Neural progenitor cell (in vitro differentiated cells): ENCODE data around the gene GLP1R. TPM values are rescaled to one million over a fixed set of nuclear protein-coding genes. Genes with fewer than 3 reads are reported as not detected.

Source experiments
- DNase-seq: peaks from one replicate; pipeline ENCODE4 v3.0.0-alpha.2; 2016; ENCODE audit warnings: low spot score
- H2AFZ ChIP-seq: fragments of 200-600 bp; sonication (generic); replicated peaks from 2 replicates; pipeline ENCODE4 v1.6.1; 2016; ENCODE audit warnings: antibody characterized with exemption
- H3F3A ChIP-seq: fragments of 200-600 bp; sonication (generic); 2 replicates; pipeline ENCODE4 v1.6.1; 2016; ENCODE audit warnings: antibody characterized with exemption, low read depth
- H3K27ac ChIP-seq: fragments of 200-600 bp; sonication (generic); 2 replicates; pipeline ENCODE4 v1.5.1; 2016; ENCODE audit warnings: mild to moderate bottlenecking
- H3K27me3 ChIP-seq: fragments of 200-600 bp; sonication (generic); 2 replicates; pipeline ENCODE4 v1.6.1; 2016; ENCODE audit warnings: mild to moderate bottlenecking, moderate library complexity
- H3K36me3 ChIP-seq: fragments of 200-600 bp; sonication (generic); 2 replicates; pipeline ENCODE4 v1.5.1; 2016
- H3K4me1 ChIP-seq: fragments of 200-600 bp; sonication (generic); 2 replicates; pipeline ENCODE4 v1.6.1; 2016; ENCODE audit warnings: mixed run types
- H3K4me2 ChIP-seq: fragments of 200-600 bp; sonication (generic); 2 replicates; pipeline ENCODE4 v1.6.1; 2016
- H3K4me3 ChIP-seq: fragments of 200-600 bp; sonication (generic); 2 replicates; pipeline ENCODE4 v1.5.1; 2016
- H3K79me2 ChIP-seq: fragments of 200-600 bp; sonication (generic); 2 replicates; pipeline ENCODE4 v1.6.1; 2016; ENCODE audit warnings: low read depth
- H3K9ac ChIP-seq: fragments of 200-600 bp; sonication (generic); 2 replicates; pipeline ENCODE4 v1.6.1; 2016
- H3K9me3 ChIP-seq: fragments of 200-600 bp; sonication (generic); 2 replicates; pipeline ENCODE4 v1.5.1; 2016; ENCODE audit warnings: low read depth
- H4K20me1 ChIP-seq: fragments of 200-600 bp; sonication (generic); 2 replicates; pipeline ENCODE4 v1.6.1; 2016; ENCODE audit warnings: low read depth
- H3K27ac Mint-ChIP-seq: 3 replicates; pipeline ENCODE4 v1.8.0; 2021; ENCODE audit warnings: mixed read lengths
- H3K27me3 Mint-ChIP-seq: 2 replicates; pipeline ENCODE4 v1.8.0; 2022; ENCODE audit warnings: low read depth, mild to moderate bottlenecking, inconsistent platforms, moderate library complexity, mixed read lengths; ENCODE audit not compliant: insufficient read depth
- H3K36me3 Mint-ChIP-seq: 3 replicates; pipeline ENCODE4 v1.8.0; 2021; ENCODE audit warnings: mixed read lengths
- H3K4me1 Mint-ChIP-seq: 3 replicates; pipeline ENCODE4 v1.8.0; 2021; ENCODE audit warnings: mixed read lengths
- H3K4me3 Mint-ChIP-seq: 3 replicates; pipeline ENCODE4 v1.8.0; 2021; ENCODE audit warnings: mild to moderate bottlenecking, moderate library complexity, mixed read lengths
- H3K9me3 Mint-ChIP-seq: 3 replicates; pipeline ENCODE4 v1.8.0; 2020; ENCODE audit warnings: mixed read lengths
- EZH2 ChIP-seq: fragments of 200-600 bp; sonication (generic); IDR thresholded peaks from 2 replicates; pipeline ENCODE4 v1.6.1; 2017; ENCODE audit warnings: antibody characterized with exemption, mild to moderate bottlenecking, moderate library complexity
- EZH2phosphoT487 ChIP-seq: fragments of 200-600 bp; sonication (generic); IDR thresholded peaks from 2 replicates; pipeline ENCODE4 v1.6.1; 2017; ENCODE audit warnings: antibody characterized with exemption
- total RNA-seq: library from RNA; depleted of rRNA; stranded (reverse); fragments of >200 nt; gene quantifications from 2 replicates; pipeline ENCODE4 v1.2.3, GENCODE V29; 2015; ENCODE audit warnings: low replicate concordance
- TF ChIP-seq, protein P1 (sequence below): fragments of 200-600 bp; sonication (generic); IDR thresholded peaks from 2 replicates; pipeline ENCODE4 v1.5.1; 2017; ENCODE audit warnings: antibody characterized with exemption, mild to moderate bottlenecking

GLP1R gene
- total RNA-seq, 1 donor from 2014 or later, result 0.82 TPM

DNA sequence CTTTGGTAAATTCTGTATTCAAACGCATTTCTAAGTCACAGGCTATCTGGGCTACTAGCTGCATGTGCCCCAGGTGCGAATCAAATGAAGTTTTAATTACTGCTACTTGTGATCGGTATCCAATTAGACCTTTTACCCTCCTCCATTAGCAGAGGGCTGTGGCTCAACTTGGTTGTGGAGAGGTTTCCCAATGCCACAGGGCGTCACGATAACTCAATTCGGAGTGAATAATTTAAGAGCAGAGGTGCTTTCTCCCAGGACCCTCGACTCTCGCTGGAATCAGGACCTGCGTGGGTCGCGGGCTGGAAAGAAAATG, 65.8 kb downstream of the GLP1R start:
- H3K4me1 Mint-ChIP-seq, result peaks cover 12% of the 10 kb centered on the region

DNA sequence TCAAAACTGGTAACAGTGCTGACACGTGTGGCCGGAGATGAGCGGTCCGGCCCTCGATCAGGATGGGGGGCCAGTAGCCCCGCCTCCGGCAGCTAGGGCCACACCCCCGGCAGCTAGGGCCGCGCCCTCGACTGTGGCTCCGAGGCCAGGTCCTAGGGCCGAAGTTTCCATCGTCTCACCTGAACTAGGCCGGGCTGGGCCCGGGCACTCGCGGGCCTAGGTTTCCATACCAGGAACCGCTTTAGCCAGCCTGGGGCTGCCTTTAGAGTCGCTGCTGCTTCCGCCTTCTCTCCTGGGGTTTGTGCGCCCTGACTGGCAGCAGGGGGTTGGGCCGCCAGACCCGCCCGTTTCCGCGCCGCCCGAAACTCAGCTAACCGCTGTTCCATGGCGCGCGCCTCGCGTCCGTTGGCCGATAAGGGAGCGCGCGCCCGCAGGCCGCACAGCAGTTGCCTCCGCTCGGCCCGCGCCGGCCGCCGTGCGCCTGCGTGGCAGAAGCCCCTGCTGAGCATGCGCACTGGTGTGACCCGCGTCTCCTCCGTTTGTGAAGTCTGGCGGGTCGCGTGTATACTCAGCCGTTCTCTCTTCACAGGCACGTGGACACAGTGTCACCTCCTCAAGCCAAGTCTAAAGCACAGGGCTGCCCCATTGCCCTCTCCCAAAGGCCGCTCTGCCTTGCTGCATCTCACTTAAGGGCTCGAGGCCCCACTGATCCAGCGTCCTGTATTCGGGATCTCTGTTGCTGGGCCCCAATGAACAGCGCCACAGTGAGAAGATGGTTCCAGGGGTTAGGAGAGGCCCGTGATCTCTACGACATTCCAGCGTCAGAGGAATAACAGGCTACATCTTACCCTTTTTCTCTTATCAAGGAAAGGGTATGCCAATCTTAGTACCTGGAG, 66.4 kb downstream of the GLP1R start, which contains the start of gene SAYSD1:
Gene SAYSD1 (minus strand): TSS at position 483 of the 896 bp plus-strand sequence. CDS start 97 bp downstream, at position 386.
- Histone ChIP-seq H3F3A (no peaks in the 10 kb centered on the region), H3K9ac (no peak within 1 kb of the TSS), H3K79me2 (peaks cover 4% of the 10 kb centered on the region), H3K27ac (no peak within 1 kb of the TSS), H4K20me1 (no peaks in the 10 kb centered on the region), H3K4me3 (peak within 1 kb of the TSS; percentile 60), H3K27me3 (peaks cover 7% of the 10 kb centered on the region), H3K4me2 (peak within 1 kb of the TSS; percentile 91), H3K9me3 (no peaks in the 10 kb centered on the region), H2AFZ (peak within 1 kb of the TSS; percentile 94), H3K4me1 (peaks cover 12% of the 10 kb centered on the region), H3K36me3 (no peaks in the 10 kb centered on the region)
- no peaks in the 10 kb centered on the region for H3K9me3 Mint-ChIP-seq
- peaks cover 12% of the 10 kb centered on the region for H3K4me1 Mint-ChIP-seq
- peak; percentile 99 for DNase-seq
- H3K27me3 Mint-ChIP-seq, result no peaks in the 10 kb centered on the region
- peak within 1 kb of the TSS; percentile 88 for H3K4me3 Mint-ChIP-seq
- H3K27ac Mint-ChIP-seq, result no peak within 1 kb of the TSS
- H3K36me3 Mint-ChIP-seq, result no peaks in the 10 kb centered on the region
- TF ChIP-seq, protein P1, sequence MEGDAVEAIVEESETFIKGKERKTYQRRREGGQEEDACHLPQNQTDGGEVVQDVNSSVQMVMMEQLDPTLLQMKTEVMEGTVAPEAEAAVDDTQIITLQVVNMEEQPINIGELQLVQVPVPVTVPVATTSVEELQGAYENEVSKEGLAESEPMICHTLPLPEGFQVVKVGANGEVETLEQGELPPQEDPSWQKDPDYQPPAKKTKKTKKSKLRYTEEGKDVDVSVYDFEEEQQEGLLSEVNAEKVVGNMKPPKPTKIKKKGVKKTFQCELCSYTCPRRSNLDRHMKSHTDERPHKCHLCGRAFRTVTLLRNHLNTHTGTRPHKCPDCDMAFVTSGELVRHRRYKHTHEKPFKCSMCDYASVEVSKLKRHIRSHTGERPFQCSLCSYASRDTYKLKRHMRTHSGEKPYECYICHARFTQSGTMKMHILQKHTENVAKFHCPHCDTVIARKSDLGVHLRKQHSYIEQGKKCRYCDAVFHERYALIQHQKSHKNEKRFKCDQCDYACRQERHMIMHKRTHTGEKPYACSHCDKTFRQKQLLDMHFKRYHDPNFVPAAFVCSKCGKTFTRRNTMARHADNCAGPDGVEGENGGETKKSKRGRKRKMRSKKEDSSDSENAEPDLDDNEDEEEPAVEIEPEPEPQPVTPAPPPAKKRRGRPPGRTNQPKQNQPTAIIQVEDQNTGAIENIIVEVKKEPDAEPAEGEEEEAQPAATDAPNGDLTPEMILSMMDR, result no peak
- TF ChIP-seq EZH2phosphoT487 (no peak), EZH2 (no peak)

More for the DNA sequence above, 65.8 kb downstream of the GLP1R start:
- H3K27ac ChIP-seq, result no peak overlapping the region
- no peaks in the 10 kb centered on the region for H3K9me3 Mint-ChIP-seq
- H3K27ac Mint-ChIP-seq, result no peak overlapping the region
- H4K20me1 ChIP-seq, result no peaks in the 10 kb centered on the region
- H3K4me1 ChIP-seq, result peaks cover 12% of the 10 kb centered on the region
- H3K36me3 ChIP-seq, result no peaks in the 10 kb centered on the region
- no peak for DNase-seq
- no peak overlapping the region for H3K9ac ChIP-seq
- peak overlapping the region; percentile 94 for H2AFZ ChIP-seq
- H3K4me2 ChIP-seq, result peak overlapping the region; percentile 91
- no peaks in the 10 kb centered on the region for H3F3A ChIP-seq
- no peak for TF ChIP-seq EZH2phosphoT487
- TF ChIP-seq, protein P1, result no peak
- H3K27me3 ChIP-seq, result peaks cover 7% of the 10 kb centered on the region
- H3K4me3 ChIP-seq, result peak overlapping the region; percentile 60
- H3K79me2 ChIP-seq, result peaks cover 4% of the 10 kb centered on the region
- no peaks in the 10 kb centered on the region for H3K27me3 Mint-ChIP-seq
- H3K4me3 Mint-ChIP-seq, result peak overlapping the region; percentile 88
- H3K36me3 Mint-ChIP-seq, result no peaks in the 10 kb centered on the region
- no peaks in the 10 kb centered on the region for H3K9me3 ChIP-seq

DNA sequence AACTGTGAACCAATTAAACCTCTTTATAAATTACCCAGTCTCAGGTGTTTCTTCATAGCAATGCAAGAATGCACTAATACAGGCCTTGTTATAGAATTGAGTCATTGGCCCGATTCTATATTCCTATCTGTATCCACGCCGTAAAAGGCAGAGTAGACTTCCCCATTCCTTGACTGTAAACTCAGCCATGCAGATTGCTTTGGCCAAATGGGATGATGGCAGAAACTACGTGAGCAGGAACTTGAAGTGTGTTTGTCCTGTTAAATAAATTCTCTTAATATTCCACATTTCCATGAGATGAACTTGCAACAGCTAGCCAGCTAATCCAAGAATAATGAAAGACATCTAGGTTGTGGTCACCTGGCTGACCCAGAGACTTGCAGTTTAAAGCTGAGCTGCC, 70.3 kb downstream of the GLP1R start:
- no peaks in the 10 kb centered on the region for H3F3A ChIP-seq
- no peaks in the 10 kb centered on the region for H3K79me2 ChIP-seq
- no peak overlapping the region for H3K9ac ChIP-seq
- H3K27ac ChIP-seq, result no peak overlapping the region
- peaks cover 9% of the 10 kb centered on the region for H3K4me1 Mint-ChIP-seq
- no peaks in the 10 kb centered on the region for H3K36me3 ChIP-seq
- no peaks in the 10 kb centered on the region for H3K27me3 Mint-ChIP-seq
- peaks cover 7% of the 10 kb centered on the region for H3K27me3 ChIP-seq
- no peak overlapping the region for H3K27ac Mint-ChIP-seq
- TF ChIP-seq, protein P1, result no peak
- TF ChIP-seq EZH2 (no peak), EZH2phosphoT487 (no peak)
- H2AFZ ChIP-seq, result no peak overlapping the region
- no peaks in the 10 kb centered on the region for H3K9me3 ChIP-seq
- H3K4me3 Mint-ChIP-seq, result no peak overlapping the region
- H4K20me1 ChIP-seq, result no peaks in the 10 kb centered on the region
- H3K4me3 ChIP-seq, result no peak overlapping the region
- H3K4me2 ChIP-seq, result no peak overlapping the region
- H3K36me3 Mint-ChIP-seq, result no peaks in the 10 kb centered on the region
- no peaks in the 10 kb centered on the region for H3K9me3 Mint-ChIP-seq
- H3K4me1 ChIP-seq, result peaks cover 5% of the 10 kb centered on the region
- no peak for DNase-seq
